WTC11 (cell line): Measurements from ENCODE around the gene STARD9. TPM values are rescaled to one million over a fixed set of nuclear protein-coding genes. Genes with fewer than 3 reads are reported as not detected.

Experiments
- ATAC-seq: fragments of 200-7000 bp; cut with Tn5 transposase; 2 replicates; pipeline ENCODE4 v1.10.0; 2021; ENCODE audit warnings: mild to moderate bottlenecking, moderate library complexity
- CTCF ChIA-PET: fragments of 300-600 bp; sonication (Branson Sonifier 250); formaldehyde crosslinking; loops from one replicate; lab custom pipeline; 2021; ENCODE audit warnings: antibody characterized with exemption; lab: Charles Lee
- POLR2A ChIA-PET: fragments of 350-600 bp; sonication (Branson Sonifier 250); formaldehyde crosslinking; loops from one replicate; lab custom pipeline; 2021; ENCODE audit warnings: antibody characterized with exemption; lab: Charles Lee
- DNase-seq: peaks from one replicate; pipeline ENCODE4 v3.0.0; 2021; ENCODE audit warnings: low spot score
- H3K27ac Mint-ChIP-seq: 2 replicates; pipeline ENCODE4 v1.8.0; 2021; ENCODE audit warnings: mixed read lengths
- H3K27me3 Mint-ChIP-seq: 2 replicates; pipeline ENCODE4 v1.8.0; 2021; ENCODE audit warnings: low read depth, mild to moderate bottlenecking, moderate library complexity, mixed read lengths
- H3K36me3 Mint-ChIP-seq: 2 replicates; pipeline ENCODE4 v1.8.0; 2021; ENCODE audit warnings: mixed read lengths
- H3K4me1 Mint-ChIP-seq: 2 replicates; pipeline ENCODE4 v1.8.0; 2022; ENCODE audit warnings: mixed read lengths
- H3K4me3 Mint-ChIP-seq: 2 replicates; pipeline ENCODE4 v1.8.0; 2021; ENCODE audit warnings: mild to moderate bottlenecking, moderate library complexity, mixed read lengths
- H3K9me3 Mint-ChIP-seq: 2 replicates; pipeline ENCODE4 v1.8.0; 2021; ENCODE audit warnings: mixed read lengths
- AFF4 ChIP-seq: sonication (generic); formaldehyde crosslinking; IDR thresholded peaks from 2 replicates; pipeline ENCODE4 v1.8.1; 2023; ENCODE audit warnings: mild to moderate bottlenecking, missing genetic modification reagents, borderline replicate concordance
- E2F1 ChIP-seq: sonication (generic); formaldehyde crosslinking; IDR thresholded peaks from 2 replicates; pipeline ENCODE4 v1.8.0; 2022; ENCODE audit warnings: mild to moderate bottlenecking, missing genetic modification reagents
- E2F4 ChIP-seq: sonication (generic); formaldehyde crosslinking; IDR thresholded peaks from 2 replicates; pipeline ENCODE4 v1.8.1; 2022; ENCODE audit warnings: low read depth, mild to moderate bottlenecking, moderate library complexity, missing genetic modification reagents, borderline replicate concordance
- ELF4 ChIP-seq: sonication (generic); formaldehyde crosslinking; IDR thresholded peaks from 2 replicates; pipeline ENCODE4 v1.8.1; 2022; ENCODE audit warnings: low read depth, mild to moderate bottlenecking, moderate library complexity, missing genetic modification reagents
- ERG ChIP-seq: fragments of 250-450 bp; sonication (Bioruptor Pico); IDR thresholded peaks from 2 replicates; pipeline ENCODE4 v1.8.0; 2021; ENCODE audit warnings: mild to moderate bottlenecking
- IRF2 ChIP-seq: sonication (generic); formaldehyde crosslinking; IDR thresholded peaks from 2 replicates; pipeline ENCODE4 v1.8.0; 2022; ENCODE audit warnings: low read depth, missing genetic modification reagents, borderline replicate concordance
- KAT7 ChIP-seq: sonication (generic); formaldehyde crosslinking; IDR thresholded peaks from 2 replicates; pipeline ENCODE4 v1.8.1; 2023; ENCODE audit warnings: missing genetic modification reagents, mild to moderate bottlenecking, borderline replicate concordance
- MAX ChIP-seq: sonication (generic); formaldehyde crosslinking; IDR thresholded peaks from 2 replicates; pipeline ENCODE4 v1.8.0; 2022; ENCODE audit warnings: mild to moderate bottlenecking, missing genetic modification reagents
- NFATC4 ChIP-seq: fragments of 250-450 bp; sonication (Bioruptor Pico); IDR thresholded peaks from 2 replicates; pipeline ENCODE4 v1.9.0; 2021; ENCODE audit warnings: mild to moderate bottlenecking
- NR2C2 ChIP-seq: sonication (generic); formaldehyde crosslinking; IDR thresholded peaks from 2 replicates; pipeline ENCODE4 v1.8.0; 2022; ENCODE audit warnings: mild to moderate bottlenecking, missing genetic modification reagents
- PRDM15 ChIP-seq: sonication (generic); formaldehyde crosslinking; IDR thresholded peaks from 2 replicates; pipeline ENCODE4 v1.8.0; 2022; ENCODE audit warnings: missing genetic modification reagents
- TEAD1 ChIP-seq: sonication (generic); formaldehyde crosslinking; IDR thresholded peaks from 2 replicates; pipeline ENCODE4 v1.8.0; 2022; ENCODE audit warnings: mild to moderate bottlenecking, missing genetic modification reagents
- TP53 ChIP-seq: sonication (generic); formaldehyde crosslinking; IDR thresholded peaks from 2 replicates; pipeline ENCODE4 v1.8.1; 2023; ENCODE audit warnings: mild to moderate bottlenecking, missing genetic modification reagents
- USF2 ChIP-seq: sonication (generic); formaldehyde crosslinking; IDR thresholded peaks from 2 replicates; pipeline ENCODE4 v1.8.1; 2023; ENCODE audit warnings: mild to moderate bottlenecking, missing genetic modification reagents, moderate library complexity
- ZSCAN18 ChIP-seq: fragments of 250-450 bp; sonication (Bioruptor Pico); IDR thresholded peaks from 2 replicates; pipeline ENCODE4 v2.1.2; 2022; ENCODE audit warnings: mild to moderate bottlenecking, moderate library complexity
- total RNA-seq: library from RNA; stranded (reverse); gene quantifications from 3 replicates; pipeline ENCODE4 v1.2.3, GENCODE V29; 2021

STARD9 gene
- total RNA-seq, 1 experiment from 2014 or later, result 5.7 TPM

GRCh38 chr15:42584031-42584765 lies 8.8 kb downstream of the STARD9 start (continued):
- TF ChIP-seq E2F1 (no peak), E2F4 (CRISPR knock-in tag) (no peak)

- Mint-ChIP-seq H3K36me3 (no peaks in the 10 kb centered on the region), H3K27me3 (no peaks in the 10 kb centered on the region), H3K4me1 (peaks cover 13% of the 10 kb centered on the region), H3K4me3 (no peak overlapping the region), H3K9me3 (no peaks in the 10 kb centered on the region), H3K27ac (peak overlapping the region; percentile 57; the same call in 1 of the 2 replicates)
- TF ChIP-seq ZSCAN18 (CRISPR knock-in tag) (no peak), AFF4 (CRISPR knock-in tag) (no peak), USF2 (CRISPR knock-in tag) (no peak), TP53 (no peak), IRF2 (CRISPR knock-in tag) (no peak), TEAD1 (CRISPR knock-in tag) (no peak), NR2C2 (no peak), KAT7 (CRISPR knock-in tag) (no peak), MAX (no peak), ERG (CRISPR knock-in tag) (no peak), NFATC4 (no peak), ELF4 (CRISPR knock-in tag) (no peak), PRDM15 (CRISPR knock-in tag) (no peak)
- ChIA-PET POLR2A (no interaction called here), CTCF (interaction anchor here (0.7 to 2.5 kb wide), 10 partner anchors 8 to 504 kb away, joined by 3 to 28 read pairs (median 4); partner anchors contain the start of gene STARD9)
- no peak for DNase-seq
- no peak for ATAC-seq
Observed at GRCh38 chr15:42590619-42591237, 15.3 kb downstream of the STARD9 start.
